Subcutaneous abdominal adipose tissue (tissue), 5 donors: Measurements from ENCODE around the gene CELF5.
"Not testable (repeated sequence)": the region's sequence is repeated elsewhere in the genome, so short reads cannot be mapped to it uniquely, and the experiment has no call there.

Source experiments
- H3K27ac ChIP-seq: one replicate; pipeline ENCODE4 v1.7.0; 2013; ENCODE audit warnings: low read depth, mild to moderate bottlenecking, inconsistent platforms, low read length, moderate library complexity
- H3K27me3 ChIP-seq, 5 donors: one replicate each; pipeline ENCODE4 v1.7.0; 2013; ENCODE audit warnings: low read length in 5 of 5, inconsistent platforms in 1 of 5; ENCODE audit not compliant: control insufficient read depth in 5 of 5, insufficient read depth in 4 of 5
- H3K36me3 ChIP-seq, 5 donors: one replicate each; pipeline ENCODE4 v1.7.0; 2013; ENCODE audit warnings: low read length in 5 of 5; ENCODE audit not compliant: control insufficient read depth in 5 of 5, insufficient read depth in 5 of 5
- H3K4me1 ChIP-seq, 5 donors: one replicate each; pipeline ENCODE4 v1.7.0; 2013; ENCODE audit warnings: low read length in 5 of 5, mild to moderate bottlenecking in 3 of 5, moderate library complexity in 1 of 5; ENCODE audit not compliant: control insufficient read depth in 5 of 5, insufficient read depth in 5 of 5
- H3K4me3 ChIP-seq, 5 donors: one replicate each; pipeline ENCODE4 v1.7.0; 2013; ENCODE audit warnings: low read length in 5 of 5, low read depth in 1 of 5
- H3K9ac ChIP-seq, 5 donors: one replicate each; pipeline ENCODE4 v1.7.0; 2013; ENCODE audit warnings: low read length in 5 of 5, mild to moderate bottlenecking in 4 of 5, moderate library complexity in 3 of 5
- H3K9me3 ChIP-seq, 5 donors: one replicate each; pipeline ENCODE4 v1.7.0; 2013; ENCODE audit warnings: low read length in 5 of 5; ENCODE audit not compliant: control insufficient read depth in 5 of 5
- donor health status: healthy.
- donor health status: healthy.
- donor health status: healthy.
- donor health status: healthy.
- donor health status: healthy.

Gene CELF5

DNA sequence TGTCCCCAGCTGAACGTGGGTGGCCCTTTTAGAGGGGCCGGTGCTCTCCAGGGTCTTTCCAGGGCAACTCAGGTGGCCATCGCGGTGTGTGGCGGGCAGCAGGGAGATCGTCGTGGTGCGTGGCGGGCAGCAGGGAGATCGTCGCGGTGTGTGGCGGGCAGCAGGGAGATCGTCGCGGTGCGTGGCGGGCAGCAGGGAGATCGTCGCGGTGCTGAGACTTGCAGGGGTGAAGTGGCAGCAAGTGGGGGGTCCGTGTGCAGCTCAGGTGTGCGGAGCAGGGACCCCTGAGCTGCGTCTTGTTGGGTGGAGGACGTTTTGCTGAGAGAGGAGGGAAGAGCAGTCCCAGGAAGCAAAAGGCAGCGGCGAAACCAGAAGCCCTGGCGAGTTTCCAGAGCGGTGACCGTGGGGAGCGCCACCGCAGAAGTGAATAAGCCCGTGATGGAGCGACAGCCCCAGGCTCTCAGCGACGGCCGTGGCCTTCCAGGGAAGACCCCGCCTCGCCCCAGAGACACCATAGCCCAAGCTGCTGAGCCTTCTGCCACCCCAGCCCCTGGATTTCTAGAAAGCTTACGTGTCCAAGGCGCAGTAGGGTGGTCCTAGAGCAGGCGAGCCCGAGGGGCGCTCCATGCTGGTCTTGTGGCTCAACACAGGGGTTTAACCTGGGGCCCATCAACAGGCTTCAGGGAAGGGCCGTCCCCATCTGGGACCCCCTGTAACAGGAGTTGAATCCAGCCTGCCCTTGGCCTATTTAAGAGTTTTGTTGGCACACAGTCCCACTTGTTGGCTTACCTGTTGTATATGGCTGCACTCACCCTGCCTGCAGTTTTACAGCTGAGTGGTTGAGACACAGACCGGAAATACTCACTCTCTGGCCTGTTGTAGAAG is 33.3 kb upstream of the CELF5 start:
- Histone ChIP-seq H3K4me3 (no peak overlapping the region), H3K36me3 (peaks cover 0 to 23% (median 13%) of the 10 kb centered on the region in 5 donors)

GRCh38 chr19:3191806-3192104 is 32.7 kb upstream of the CELF5 start:
- H3K36me3 ChIP-seq, result peaks cover 0 to 28% (median 19%) of the 10 kb centered on the region in 5 donors
- H3K4me3 ChIP-seq, H3K27ac ChIP-seq, H3K27me3 ChIP-seq, H3K9me3 ChIP-seq, H3K9ac ChIP-seq: not testable (repeated sequence)
- H3K4me1 ChIP-seq, result peaks cover 6 to 20% (median 17%) of the 10 kb centered on the region in 5 donors

More for the DNA sequence above, 33.3 kb upstream of the CELF5 start:
- H3K4me1 ChIP-seq, result peaks cover 9 to 26% (median 23%) of the 10 kb centered on the region in 5 donors
- no peak overlapping the region for H3K27ac ChIP-seq
- H3K9me3 ChIP-seq, result no peaks in the 10 kb centered on the region
- H3K9ac ChIP-seq, result no peak overlapping the region
- no peaks in the 10 kb centered on the region for H3K27me3 ChIP-seq

- H3K27me3 ChIP-seq, result no peaks in the 10 kb centered on the region
- H3K4me3 ChIP-seq, result no peak overlapping the region
- peaks cover 1 to 15% (median 12%) of the 10 kb centered on the region in 5 donors for H3K4me1 ChIP-seq
- H3K9me3 ChIP-seq, result no peaks in the 10 kb centered on the region
- peaks cover 0 to 31% (median 21%) of the 10 kb centered on the region in 5 donors for H3K36me3 ChIP-seq
- H3K27ac ChIP-seq, result no peak overlapping the region
- H3K9ac ChIP-seq, result no peak overlapping the region
Observed at GRCh38 chr19:3192228-3192635, 32.2 kb upstream of the CELF5 start.

GRCh38 chr19:3192684-3193083 is 31.8 kb upstream of the CELF5 start:
- peaks cover 0 to 10% (median 8%) of the 10 kb centered on the region in 5 donors for H3K4me1 ChIP-seq
- peaks cover 0 to 31% (median 21%) of the 10 kb centered on the region in 5 donors for H3K36me3 ChIP-seq
- no peaks in the 10 kb centered on the region for H3K9me3 ChIP-seq
- H3K27me3 ChIP-seq, result no peaks in the 10 kb centered on the region
- H3K9ac ChIP-seq, result no peak overlapping the region
- H3K4me3 ChIP-seq, result no peak overlapping the region
- no peak overlapping the region for H3K27ac ChIP-seq

GRCh38 chr19:3193256-3194105 is 31.0 kb upstream of the CELF5 start:
- no peak overlapping the region for H3K4me3 ChIP-seq
- peaks cover 0 to 4% (median 2%) of the 10 kb centered on the region in 5 donors for H3K4me1 ChIP-seq
- H3K36me3 ChIP-seq, result peaks cover 0 to 31% (median 21%) of the 10 kb centered on the region in 5 donors
- H3K27ac ChIP-seq, result no peak overlapping the region
- H3K9ac ChIP-seq, result no peak overlapping the region
- H3K9me3 ChIP-seq, result no peaks in the 10 kb centered on the region
- H3K27me3 ChIP-seq, result no peaks in the 10 kb centered on the region

GRCh38 chr19:3194106-3195087 is 30.1 kb upstream of the CELF5 start:
- Histone ChIP-seq H3K9ac (no peak overlapping the region), H3K27ac (no peak overlapping the region), H3K36me3 (peaks cover 0 to 35% (median 29%) of the 10 kb centered on the region in 5 donors), H3K9me3 (no peaks in the 10 kb centered on the region), H3K4me3 (no peak overlapping the region), H3K27me3 (no peaks in the 10 kb centered on the region), H3K4me1 (peaks cover 0 to 4% (median under 1%) of the 10 kb centered on the region in 5 donors)

DNA sequence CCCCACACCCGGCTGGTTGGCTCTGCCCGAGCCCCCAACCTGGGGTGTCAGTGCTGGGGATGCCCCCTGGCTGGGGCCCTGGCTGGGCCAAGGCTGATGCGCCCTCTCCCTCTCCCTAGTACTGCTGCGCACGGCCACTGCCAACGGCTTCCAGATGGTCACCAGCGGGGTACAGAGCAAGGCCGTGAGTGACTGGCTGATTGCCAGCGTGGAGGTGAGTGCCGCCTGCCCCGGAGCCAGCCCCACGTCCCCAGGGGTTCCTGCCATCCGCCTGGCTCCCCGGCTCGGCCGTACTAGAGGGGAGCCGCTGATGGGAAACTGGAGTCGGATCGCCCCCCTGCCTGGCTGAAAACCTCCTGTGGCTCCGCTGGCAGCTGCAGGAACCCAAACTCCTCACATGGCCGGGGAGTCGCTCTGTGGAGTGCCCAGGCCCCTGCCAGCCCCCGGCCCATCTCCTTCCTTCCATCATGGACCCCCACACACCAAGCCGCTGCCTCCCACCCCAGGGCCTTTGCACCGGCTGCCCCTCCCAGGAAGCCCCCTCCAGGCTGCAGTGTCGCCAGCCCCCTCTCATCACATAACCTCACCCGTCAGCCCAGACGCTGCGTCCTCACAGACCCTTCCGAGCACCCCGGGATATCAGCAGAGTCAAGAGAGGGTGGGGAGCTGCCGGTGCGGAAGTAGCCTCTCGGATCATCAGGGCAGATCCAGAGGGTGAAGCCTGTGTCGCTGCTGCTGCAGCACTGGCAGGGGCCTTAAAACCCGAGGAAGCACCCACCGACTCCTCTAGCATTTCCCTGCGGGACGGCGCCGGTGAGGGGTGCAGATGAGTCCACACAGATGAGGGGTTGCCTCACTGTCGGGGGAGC is 28.2 kb upstream of the CELF5 start:
- Histone ChIP-seq H3K36me3 (peaks cover 0 to 42% (median 29%) of the 10 kb centered on the region in 5 donors), H3K4me3 (no peak overlapping the region)

GRCh38 chr19:3196933-3197205 is 27.6 kb upstream of the CELF5 start:
- H3K36me3 ChIP-seq, result peaks cover 0 to 45% (median 31%) of the 10 kb centered on the region in 5 donors
- no peaks in the 10 kb centered on the region for H3K9me3 ChIP-seq
- H3K27ac ChIP-seq, result no peak overlapping the region
- H3K4me1 ChIP-seq, result peaks cover 0 to 4% (median 0%) of the 10 kb centered on the region in 5 donors
- no peak overlapping the region for H3K4me3 ChIP-seq
- H3K27me3 ChIP-seq, result no peaks in the 10 kb centered on the region
- no peak overlapping the region for H3K9ac ChIP-seq

More for the DNA sequence above, 28.2 kb upstream of the CELF5 start:
- Histone ChIP-seq H3K27ac (no peak overlapping the region), H3K4me1 (peaks cover 0 to 4% (median 0%) of the 10 kb centered on the region in 5 donors), H3K27me3 (no peaks in the 10 kb centered on the region), H3K9me3 (no peaks in the 10 kb centered on the region), H3K9ac (no peak overlapping the region)
